Mammary epithelial cell (primary cell): ENCODE data around the gene RNF150.

Experiments
- CTCF ChIP-seq, 2 donors: IDR thresholded peaks in 1 of 2; conservative IDR thresholded peaks in 1 of 2; 2 replicates each; pipeline ENCODE4 v1.5.1; 2011 to 2012; ENCODE audit warnings: inconsistent platforms in 2 of 2, low read length in 2 of 2, mild to moderate bottlenecking in 2 of 2, control low read depth in 1 of 2, low read depth in 1 of 2; ENCODE audit not compliant: insufficient read depth in 1 of 2; ENCODE audit errors: extremely low read depth in 1 of 2
- EZH2 ChIP-seq: IDR thresholded peaks from 2 replicates; pipeline ENCODE4 v1.6.1; 2012; ENCODE audit warnings: low read length, inconsistent platforms, borderline replicate concordance

- no peak for TF ChIP-seq EZH2
- TF ChIP-seq CTCF (conservative IDR thresholded peaks at IDR 0.05 in 1 of 2, IDR thresholded peaks at IDR 0.05 in 1 of 2; ENCODE audit: extremely low read depth in 1 of 2, insufficient read depth in 1 of 2, low read depth in 1 of 2, low read length in 2 of 2) = no peak
Observed at GRCh38 chr4:141019768-141020167, 113.5 kb downstream of the RNF150 start.
